AG04450 (cell line): Measurements from ENCODE around the gene RARB. TPM values are rescaled to one million over a fixed set of nuclear protein-coding genes. Genes with fewer than 3 reads are reported as not detected.

Source experiments
- CTCF ChIA-PET: fragments of 300-600, 350-600 bp; formaldehyde crosslinking; extraction: SDS; loops from one replicate; lab custom pipeline; 2022; ENCODE audit warnings: antibody characterized with exemption, inconsistent platforms; lab: Charles Lee
- POLR2A ChIA-PET: fragments of 350-600 bp; formaldehyde crosslinking; extraction: SDS; loops from one replicate; lab custom pipeline; 2021; ENCODE audit warnings: antibody characterized with exemption, inconsistent platforms; lab: Yijun Ruan, JAX
- DNase-seq: peaks from one replicate; pipeline ENCODE4 v3.0.0-alpha.2; 2011; ENCODE audit warnings: low read depth, low spot score
- H3K27ac ChIP-seq: one replicate; pipeline ENCODE4 v1.5.1; 2012; ENCODE audit warnings: low read depth, low read length, control low read depth
- H3K27me3 ChIP-seq: one replicate; pipeline ENCODE4 v1.6.0; 2012; ENCODE audit warnings: low read length; ENCODE audit not compliant: control insufficient read depth, insufficient read depth
- H3K4me3 ChIP-seq: 2 replicates; pipeline ENCODE4 v1.5.1; 2011; ENCODE audit warnings: mild to moderate bottlenecking, low read depth, low read length, control low read depth
- H3K9me3 ChIP-seq: 2 replicates; pipeline ENCODE4 v1.5.1; 2012; ENCODE audit warnings: low read length; ENCODE audit not compliant: control insufficient read depth, insufficient read depth
- polyA plus RNA-seq: library from polyadenylated mRNA; depleted of rRNA; stranded (reverse); fragments of >200 nt; gene quantifications from 2 replicates; pipeline ENCODE4 v1.2.3, GENCODE V29; 2011
- TF ChIP-seq, protein P1 (sequence below): IDR thresholded peaks from 2 replicates; pipeline ENCODE4 v1.5.1; 2011; ENCODE audit warnings: low read depth, low read length, control low read depth, inconsistent platforms

The RARB gene
- polyA plus RNA-seq, 1 experiment = 0.51 TPM

- no peak for DNase-seq
Measured at GRCh38 chr3:25508901-25509300, 80.8 kb downstream of the RARB start.

GRCh38 chr3:25510797-25511196 is 82.7 kb downstream of the RARB start:
- Histone ChIP-seq H3K4me3 (no peak overlapping the region), H3K9me3 (no peaks in the 10 kb centered on the region), H3K27ac (no peak overlapping the region), H3K27me3 (no peaks in the 10 kb centered on the region)
- DNase-seq = no peak
- ChIA-PET CTCF (no interaction called here), POLR2A (no interaction called here)
- TF ChIP-seq, protein P1, sequence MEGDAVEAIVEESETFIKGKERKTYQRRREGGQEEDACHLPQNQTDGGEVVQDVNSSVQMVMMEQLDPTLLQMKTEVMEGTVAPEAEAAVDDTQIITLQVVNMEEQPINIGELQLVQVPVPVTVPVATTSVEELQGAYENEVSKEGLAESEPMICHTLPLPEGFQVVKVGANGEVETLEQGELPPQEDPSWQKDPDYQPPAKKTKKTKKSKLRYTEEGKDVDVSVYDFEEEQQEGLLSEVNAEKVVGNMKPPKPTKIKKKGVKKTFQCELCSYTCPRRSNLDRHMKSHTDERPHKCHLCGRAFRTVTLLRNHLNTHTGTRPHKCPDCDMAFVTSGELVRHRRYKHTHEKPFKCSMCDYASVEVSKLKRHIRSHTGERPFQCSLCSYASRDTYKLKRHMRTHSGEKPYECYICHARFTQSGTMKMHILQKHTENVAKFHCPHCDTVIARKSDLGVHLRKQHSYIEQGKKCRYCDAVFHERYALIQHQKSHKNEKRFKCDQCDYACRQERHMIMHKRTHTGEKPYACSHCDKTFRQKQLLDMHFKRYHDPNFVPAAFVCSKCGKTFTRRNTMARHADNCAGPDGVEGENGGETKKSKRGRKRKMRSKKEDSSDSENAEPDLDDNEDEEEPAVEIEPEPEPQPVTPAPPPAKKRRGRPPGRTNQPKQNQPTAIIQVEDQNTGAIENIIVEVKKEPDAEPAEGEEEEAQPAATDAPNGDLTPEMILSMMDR = no peak

More at GRCh38 chr3:25508901-25509300, 80.8 kb downstream of the RARB start:
- no peak overlapping the region for H3K27ac ChIP-seq
- ChIA-PET POLR2A (no interaction called here), CTCF (interaction anchor here (0.7 kb wide), 2 partner anchors 8 to 89 kb away, joined by 3 read pairs; no protein-coding TSS in a partner anchor)
- no peaks in the 10 kb centered on the region for H3K27me3 ChIP-seq
- H3K9me3 ChIP-seq = no peaks in the 10 kb centered on the region
- no peak overlapping the region for H3K4me3 ChIP-seq
- TF ChIP-seq, protein P1 = no peak

DNA sequence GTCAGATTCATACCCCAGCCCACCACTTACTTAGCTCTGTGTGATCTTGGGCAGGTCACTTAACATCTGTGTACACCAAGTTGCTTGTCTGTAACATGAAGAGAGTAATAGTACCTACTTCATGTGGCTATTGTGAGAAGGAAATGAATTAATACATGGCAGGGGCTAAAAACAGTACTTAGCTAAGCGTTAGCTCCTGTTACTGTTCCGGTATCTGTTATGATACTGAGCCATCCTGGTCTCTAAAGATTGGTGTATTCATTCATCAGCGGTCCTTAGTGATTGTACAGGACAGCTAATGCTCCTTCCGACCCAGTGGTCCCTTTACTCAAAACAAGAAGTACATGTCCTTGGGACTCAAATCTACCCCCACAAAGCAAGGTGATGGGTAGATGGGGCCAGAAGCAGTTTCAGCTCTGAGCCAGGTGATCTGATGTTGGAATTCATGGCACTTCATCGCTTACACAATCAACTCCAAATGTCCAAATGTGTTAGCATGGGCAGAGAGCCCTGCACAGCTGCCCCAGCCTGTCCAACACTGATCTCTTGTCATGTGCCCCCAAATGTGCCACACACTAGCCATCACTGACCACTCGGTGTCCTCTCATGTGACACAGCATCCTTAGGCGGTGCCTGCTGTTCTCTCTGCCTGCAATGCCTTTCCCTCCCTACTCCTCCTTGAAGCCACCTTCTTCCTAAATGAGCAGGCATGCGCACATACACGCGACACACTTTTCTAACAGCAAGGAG is 84.1 kb downstream of the RARB start:
- TF ChIP-seq, protein P1 = no peak
- ChIA-PET CTCF (no interaction called here), POLR2A (no interaction called here)
- H3K27me3 ChIP-seq = no peaks in the 10 kb centered on the region
- H3K9me3 ChIP-seq = no peaks in the 10 kb centered on the region
- H3K4me3 ChIP-seq = no peak overlapping the region
- DNase-seq = no peak
- H3K27ac ChIP-seq = no peak overlapping the region

- H3K27ac ChIP-seq = no peak overlapping the region
- H3K4me3 ChIP-seq = no peak overlapping the region
- H3K9me3 ChIP-seq = no peaks in the 10 kb centered on the region
- ChIA-PET POLR2A (no interaction called here), CTCF (interaction anchor here (0.6 to 1.0 kb wide), 2 partner anchors 13 to 393 kb away, joined by 4 to 5 read pairs; no protein-coding TSS in a partner anchor)
- TF ChIP-seq, protein P1 = no peak
- DNase-seq = no peak
- H3K27me3 ChIP-seq = no peaks in the 10 kb centered on the region
Measured at GRCh38 chr3:25513642-25514266, 85.7 kb downstream of the RARB start.

GRCh38 chr3:25515171-25515570 is 87.1 kb downstream of the RARB start:
- CTCF ChIA-PET = interaction anchor here (1.4 kb wide), 1 partner anchor 78 kb away, joined by 7 read pairs; no protein-coding TSS in a partner anchor
- Histone ChIP-seq H3K9me3 (no peaks in the 10 kb centered on the region), H3K27ac (no peak overlapping the region), H3K4me3 (no peak overlapping the region), H3K27me3 (no peaks in the 10 kb centered on the region)
- POLR2A ChIA-PET = no interaction called here
- TF ChIP-seq, protein P1 = no peak
- DNase-seq = no peak
